Common myeloid progenitor, CD34-positive (primary cell): Measurements from ENCODE around the gene ALDH1A1.

ENCODE experiments used
- CTCF ChIA-PET: fragments of 350-600 bp; sonication (Branson Sonifier 250); formaldehyde crosslinking; loops from one replicate; lab custom pipeline; 2021; ENCODE audit warnings: antibody characterized with exemption; lab: Charles Lee
- POLR2A ChIA-PET: fragments of 350-600 bp; sonication (Branson Sonifier 250); formaldehyde crosslinking; loops from one replicate; lab custom pipeline; 2021; ENCODE audit warnings: antibody characterized with exemption; lab: Charles Lee
- DNase-seq, 3 donors: peaks; one replicate each; pipeline versions ENCODE4 v3.0.0 to v3.0.0-alpha.2; 2013
- H3K27ac ChIP-seq, 2 experiments: 1 replicate in 1 of 2; 2 replicates in 1 of 2; pipeline ENCODE4 v1.7.0; 2013; ENCODE audit warnings: inconsistent platforms in 2 of 2, low read length in 2 of 2, mild to moderate bottlenecking in 2 of 2, low read depth in 1 of 2, moderate library complexity in 1 of 2; ENCODE audit not compliant: severe bottlenecking in 2 of 2, insufficient read depth in 1 of 2, poor library complexity in 1 of 2
- H3K27me3 ChIP-seq, 5 experiments: replicated peaks in 2 of 5; 1 replicate in 3 of 5; 2 replicates in 2 of 5; pipeline versions ENCODE4 v1.6.1 to v1.7.0; 2013; ENCODE audit warnings: low read length in 4 of 5, mild to moderate bottlenecking in 2 of 5, moderate library complexity in 2 of 5, inconsistent platforms in 1 of 5; ENCODE audit not compliant: insufficient read depth in 5 of 5, control insufficient read depth in 4 of 5
- H3K36me3 ChIP-seq, 4 experiments: 1 replicate in 2 of 4; 2 replicates in 2 of 4; pipeline versions ENCODE4 v1.6.1 to v1.7.0; 2013; ENCODE audit warnings: low read length in 3 of 4, control low read depth in 1 of 4, mild to moderate bottlenecking in 1 of 4; ENCODE audit not compliant: control insufficient read depth in 4 of 4, insufficient read depth in 4 of 4
- H3K4me1 ChIP-seq, 4 experiments: 1 replicate in 3 of 4; 2 replicates in 1 of 4; pipeline versions ENCODE4 v1.6.1 to v1.7.1; 2013; ENCODE audit warnings: low read length in 3 of 4, mild to moderate bottlenecking in 3 of 4, control low read depth in 1 of 4, inconsistent platforms in 1 of 4, moderate library complexity in 1 of 4; ENCODE audit not compliant: control insufficient read depth in 4 of 4, insufficient read depth in 4 of 4; ENCODE audit errors: control extremely low read depth in 1 of 4
- H3K4me3 ChIP-seq, 7 experiments: 1 replicate in 4 of 7; 2 replicates in 3 of 7; pipeline versions ENCODE4 v1.5.1 to v1.7.0; 2013; ENCODE audit warnings: mild to moderate bottlenecking in 7 of 7, low read length in 6 of 7, moderate library complexity in 6 of 7, inconsistent platforms in 2 of 7, low read depth in 2 of 7, control low read depth in 1 of 7; ENCODE audit not compliant: insufficient read depth in 4 of 7, control insufficient read depth in 1 of 7; ENCODE audit errors: extremely low read depth in 1 of 7
- H3K9me3 ChIP-seq, 5 experiments: 1 replicate in 4 of 5; 2 replicates in 1 of 5; pipeline versions ENCODE4 v1.6.1 to v1.7.1; 2013; ENCODE audit warnings: low read length in 4 of 5, mild to moderate bottlenecking in 2 of 5, inconsistent platforms in 1 of 5, low read depth in 1 of 5, moderate library complexity in 1 of 5; ENCODE audit not compliant: control insufficient read depth in 4 of 5, insufficient read depth in 2 of 5; ENCODE audit errors: control extremely low read depth in 1 of 5
- WGBS: methylation state at CpG from one replicate; pipeline ENCODE4 v1.1.5; 2013; ENCODE audit not compliant: insufficient coverage; 5-methylcytosine and 5-hydroxymethylcytosine counted together

ALDH1A1 gene

GRCh38 chr9:72898784-72899733 is 53.8 kb downstream of the ALDH1A1 start:
- Histone ChIP-seq H3K27ac (no peak overlapping the region), H3K27me3 (no peaks in the 10 kb centered on the region), H3K4me1 (no peaks in the 10 kb centered on the region), H3K36me3 (peaks cover 0 to 22% (median 2%) of the 10 kb centered on the region in 4 experiments), H3K9me3 (no peaks in the 10 kb centered on the region), H3K4me3 (no peak overlapping the region)
- ChIA-PET POLR2A (no interaction called here), CTCF (no interaction called here)
- 93% methylated on average over 2 of the region's 4 CpGs for WGBS
- DNase-seq, result no peak

- Histone ChIP-seq H3K4me3 (no peak overlapping the region), H3K4me1 (no peaks in the 10 kb centered on the region), H3K27ac (no peak overlapping the region), H3K9me3 (no peaks in the 10 kb centered on the region), H3K27me3 (no peaks in the 10 kb centered on the region), H3K36me3 (peaks cover 0 to 19% (median 2%) of the 10 kb centered on the region in 4 experiments)
- DNase-seq, result no peak
- whole genome bisulfite sequencing, result no CpG with 5 or more reads among the region's 2 CpGs
- ChIA-PET CTCF (no interaction called here), POLR2A (no interaction called here)
These were observed 54.5 kb downstream of the ALDH1A1 start for GRCh38 chr9:72898360-72898759.

- no peaks in the 10 kb centered on the region for H3K9me3 ChIP-seq
- ChIA-PET POLR2A (no interaction called here), CTCF (no interaction called here)
- H3K27me3 ChIP-seq, result no peaks in the 10 kb centered on the region
- peaks cover 0 to 17% (median 0%) of the 10 kb centered on the region in 4 experiments for H3K36me3 ChIP-seq
- H3K4me1 ChIP-seq, result no peaks in the 10 kb centered on the region
- DNase-seq, result no peak
- no peak overlapping the region for H3K27ac ChIP-seq
- H3K4me3 ChIP-seq, result no peak overlapping the region
- 100% methylated on average over 1 of the region's 3 CpGs for WGBS
These were observed 55.7 kb downstream of the ALDH1A1 start for GRCh38 chr9:72897069-72897649.

GRCh38 chr9:72896439-72896838 is 56.4 kb downstream of the ALDH1A1 start:
- no peaks in the 10 kb centered on the region for H3K9me3 ChIP-seq
- H3K36me3 ChIP-seq, result peaks cover 0 to 17% (median 0%) of the 10 kb centered on the region in 4 experiments
- CTCF ChIA-PET, result no interaction called here
- 100% methylated on average over 1 of the region's 1 CpG for WGBS
- POLR2A ChIA-PET, result no interaction called here
- no peaks in the 10 kb centered on the region for H3K27me3 ChIP-seq
- DNase-seq, result no peak
- H3K4me1 ChIP-seq, result no peaks in the 10 kb centered on the region
- no peak overlapping the region for H3K4me3 ChIP-seq
- no peak overlapping the region for H3K27ac ChIP-seq

- POLR2A ChIA-PET, result no interaction called here
These were observed 57.7 kb downstream of the ALDH1A1 start for GRCh38 chr9:72895122-72895521.

GRCh38 chr9:72894342-72894741 is 58.5 kb downstream of the ALDH1A1 start:
- POLR2A ChIA-PET, result no interaction called here
- Histone ChIP-seq H3K9me3 (no peaks in the 10 kb centered on the region), H3K4me1 (no peaks in the 10 kb centered on the region), H3K36me3 (peaks cover 0 to 8% (median 0%) of the 10 kb centered on the region in 4 experiments), H3K27me3 (no peaks in the 10 kb centered on the region), H3K4me3 (no peak overlapping the region), H3K27ac (no peak overlapping the region)
- DNase-seq, result no peak
- CTCF ChIA-PET, result no interaction called here
- WGBS, result 100% methylated on average over 3 of the region's 5 CpGs

More at GRCh38 chr9:72895122-72895521, 57.7 kb downstream of the ALDH1A1 start:
- Histone ChIP-seq H3K27me3 (no peaks in the 10 kb centered on the region), H3K36me3 (peaks cover 0 to 14% (median 0%) of the 10 kb centered on the region in 4 experiments), H3K4me1 (no peaks in the 10 kb centered on the region), H3K9me3 (no peaks in the 10 kb centered on the region), H3K4me3 (no peak overlapping the region), H3K27ac (no peak overlapping the region)
- WGBS, result no CpG with 5 or more reads among the region's 2 CpGs
- CTCF ChIA-PET, result no interaction called here
- DNase-seq, result no peak

GRCh38 chr9:72893437-72893836 is 59.4 kb downstream of the ALDH1A1 start:
- ChIA-PET POLR2A (no interaction called here), CTCF (no interaction called here)

More at GRCh38 chr9:72893437-72893836, 59.4 kb downstream of the ALDH1A1 start:
- Histone ChIP-seq H3K27me3 (no peaks in the 10 kb centered on the region), H3K9me3 (no peaks in the 10 kb centered on the region), H3K27ac (no peak overlapping the region), H3K4me3 (no peak overlapping the region), H3K36me3 (peaks cover 0 to 5% (median 0%) of the 10 kb centered on the region in 4 experiments), H3K4me1 (no peaks in the 10 kb centered on the region)
- WGBS, result no CpG with 5 or more reads among the region's 1 CpG
- DNase-seq, result no peak
